GM21576 (cell line): ENCODE results near the gene LSAMP.
"Not testable (repeated sequence)": the region's sequence is repeated elsewhere in the genome, so short reads cannot be mapped to it uniquely, and the experiment has no call there.

Experiments used
- ATAC-seq: cut with Tn5 transposase; IDR thresholded peaks from one replicate; pipeline ENCODE4 v1.9.1; 2021; ENCODE audit warnings: mild to moderate bottlenecking, moderate library complexity; ENCODE audit not compliant: unreplicated experiment

Gene LSAMP

DNA sequence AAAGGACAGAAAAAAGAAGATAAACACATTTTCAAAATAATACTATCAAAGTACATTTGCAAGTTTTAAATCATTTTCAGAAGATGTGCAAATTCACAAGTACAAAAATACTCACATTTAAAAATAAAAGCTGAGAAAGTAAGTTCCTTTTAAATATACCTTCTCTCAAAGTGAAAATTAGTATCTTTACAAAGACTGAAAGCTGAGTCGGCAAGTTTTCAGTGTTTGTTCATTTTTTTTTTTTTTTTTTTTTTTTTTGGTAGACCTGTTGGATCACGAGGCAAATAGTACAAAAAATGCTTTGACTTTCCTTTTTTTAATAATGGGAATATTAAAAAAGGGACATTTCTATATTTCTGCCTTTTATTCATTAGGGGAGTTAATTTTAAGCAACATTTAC lies 317.8 kb downstream of the LSAMP start:
- no peak for ATAC-seq

DNA sequence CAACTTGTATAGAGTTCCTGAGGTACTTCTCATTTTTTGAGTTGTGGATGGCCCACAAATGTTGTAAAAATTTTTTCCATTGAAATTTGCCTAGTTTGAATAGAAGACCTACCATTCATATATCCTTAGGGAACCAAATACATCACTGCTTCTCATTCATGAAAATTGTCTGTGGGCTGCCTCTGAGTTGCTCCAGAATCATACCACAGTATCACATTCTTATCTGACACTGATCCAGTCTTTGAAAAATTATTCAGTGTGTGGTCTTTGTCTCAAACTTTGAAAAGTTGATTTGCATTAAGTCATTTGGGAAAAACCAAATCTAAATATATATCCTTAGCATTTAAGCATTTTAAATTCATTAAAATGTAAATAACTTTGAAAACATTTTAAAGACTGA lies 321.1 kb downstream of the LSAMP start:
- ATAC-seq, result no peak

DNA sequence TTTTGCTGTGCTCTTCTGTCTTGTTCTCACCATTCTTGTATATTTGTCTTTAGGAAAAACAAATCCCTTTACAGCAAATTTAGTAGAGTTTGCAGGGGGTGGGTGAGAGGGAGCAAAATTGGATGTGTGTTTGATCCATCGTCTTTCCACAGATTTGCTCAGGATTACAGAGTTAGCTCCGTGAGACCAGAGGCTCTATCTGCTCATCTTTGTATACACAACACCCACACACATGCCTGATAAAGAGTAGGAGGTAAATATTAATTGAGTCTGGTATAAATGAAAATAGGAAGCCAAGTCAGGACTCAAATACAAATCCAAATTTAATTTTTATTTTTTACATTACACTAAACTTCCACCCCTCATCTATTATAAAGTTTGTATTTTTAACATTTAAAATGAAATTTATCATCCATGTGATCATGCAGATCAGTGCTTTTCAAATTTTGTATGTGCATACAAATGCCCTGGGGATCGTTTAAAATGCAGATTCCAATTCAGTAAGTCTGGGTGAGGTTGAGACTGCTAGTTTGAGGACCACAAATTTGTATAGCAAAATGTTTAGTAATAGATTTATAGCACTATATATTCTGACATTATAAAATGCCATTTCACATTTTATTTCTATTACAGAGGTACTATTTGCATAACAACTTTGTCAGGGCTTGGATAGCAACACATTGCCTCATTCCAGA lies 326.7 kb downstream of the LSAMP start:
- no peak for ATAC-seq

DNA sequence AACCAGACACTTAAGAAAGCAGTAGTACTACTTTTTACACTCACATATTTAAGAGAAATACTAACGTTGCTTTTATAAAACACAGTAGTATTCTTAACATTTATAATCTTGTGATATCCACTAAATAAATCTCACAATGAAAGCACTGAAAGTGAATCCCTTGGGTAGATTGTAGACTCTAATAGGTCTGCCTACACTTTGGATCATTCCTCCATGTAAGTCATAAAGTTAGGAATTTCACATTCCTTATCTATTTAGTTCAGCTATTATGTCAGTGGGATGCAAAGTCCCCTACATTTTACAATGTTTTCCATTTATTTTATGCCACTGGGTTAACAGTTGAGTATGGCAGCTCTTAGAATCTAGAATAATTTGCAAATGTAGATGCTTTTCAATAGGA lies 330.7 kb downstream of the LSAMP start:
- ATAC-seq, result no peak

DNA sequence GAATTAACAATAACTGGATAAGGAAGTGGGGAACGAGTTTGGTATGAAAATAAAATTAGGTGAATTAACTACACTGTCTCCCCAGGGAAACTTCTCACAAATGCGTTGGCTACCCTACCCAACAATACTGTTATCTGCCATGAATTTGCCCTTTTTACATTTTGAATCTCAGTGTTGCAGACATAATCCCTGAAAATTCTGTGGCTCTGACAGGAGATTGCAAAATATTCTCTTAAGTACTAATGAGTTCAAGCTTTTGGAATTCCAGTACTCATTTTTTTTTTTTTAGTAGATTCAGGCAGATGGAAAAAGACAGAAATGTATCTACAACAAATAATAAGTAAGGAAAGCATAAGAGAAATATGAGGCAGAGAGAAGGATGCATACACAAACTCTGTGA lies 332.6 kb downstream of the LSAMP start:
- no peak for ATAC-seq

DNA sequence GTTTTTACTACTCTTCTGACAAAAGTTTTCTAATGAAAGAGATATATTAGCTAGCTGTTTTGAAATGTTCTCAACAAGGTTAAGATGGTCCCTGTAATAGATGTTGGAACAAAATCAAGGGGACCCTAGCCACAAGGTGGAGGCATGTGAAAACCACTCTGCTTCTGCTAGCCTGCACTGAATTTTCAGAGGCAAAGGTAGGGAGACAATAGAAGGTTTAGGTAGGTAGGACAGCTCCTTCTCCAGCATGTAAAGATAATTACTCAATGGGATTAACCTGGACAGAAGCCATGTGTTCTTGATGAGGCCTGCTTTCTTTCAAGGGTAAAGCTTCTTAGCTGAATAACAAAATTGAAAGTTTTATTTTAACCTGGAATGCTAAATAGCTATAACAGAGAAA lies 333.5 kb downstream of the LSAMP start:
- ATAC-seq, result no peak

DNA sequence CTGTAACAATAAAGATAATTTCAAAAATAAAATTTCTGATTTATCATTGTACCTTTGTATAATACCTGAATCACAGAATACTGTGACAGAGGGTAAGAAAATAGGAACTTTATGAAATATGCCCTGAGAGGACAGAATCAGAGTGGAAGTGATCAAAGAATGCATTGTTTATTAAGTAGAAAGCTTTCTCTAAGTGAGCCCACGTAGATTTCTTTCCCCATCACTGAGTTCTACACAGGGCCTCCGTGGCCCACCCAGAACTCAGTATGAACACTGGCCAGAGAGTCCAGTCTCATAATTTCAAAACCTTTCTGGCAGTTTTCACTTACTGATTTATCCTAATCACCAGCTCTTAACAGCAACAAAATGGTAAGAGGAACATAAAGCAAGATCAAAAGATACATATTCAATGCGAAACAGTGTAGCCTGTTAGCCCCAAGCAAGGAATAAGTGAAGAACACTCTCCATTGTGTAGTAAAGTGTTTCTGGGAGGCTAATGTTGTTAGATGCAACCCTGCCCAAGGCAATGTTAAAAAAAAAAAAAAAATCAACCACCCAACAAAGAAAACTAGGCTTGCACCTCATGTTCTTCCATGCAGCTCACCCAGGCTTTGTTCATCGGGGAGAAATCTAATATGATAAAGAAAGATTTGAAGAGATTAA lies 341.3 kb downstream of the LSAMP start:
- ATAC-seq, result no peak

DNA sequence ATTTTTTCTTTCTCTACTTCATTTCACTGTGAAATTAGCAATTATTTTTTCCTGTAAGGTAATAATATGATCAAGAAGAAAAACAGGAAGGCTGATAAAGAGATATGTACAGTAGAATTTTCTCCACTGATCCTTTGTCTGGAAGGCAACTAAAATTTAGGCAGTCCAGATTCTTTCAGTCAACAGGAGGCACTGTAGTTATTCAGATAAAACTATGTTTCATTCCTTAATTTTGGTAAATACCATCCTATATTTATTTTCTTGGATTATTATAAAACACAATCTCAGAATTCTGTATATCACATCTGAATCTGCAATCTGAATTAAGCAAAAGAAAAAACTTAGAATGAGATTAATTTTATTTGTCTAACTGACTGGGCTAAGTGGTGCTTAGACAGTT lies 343.2 kb downstream of the LSAMP start:
- no peak for ATAC-seq

DNA sequence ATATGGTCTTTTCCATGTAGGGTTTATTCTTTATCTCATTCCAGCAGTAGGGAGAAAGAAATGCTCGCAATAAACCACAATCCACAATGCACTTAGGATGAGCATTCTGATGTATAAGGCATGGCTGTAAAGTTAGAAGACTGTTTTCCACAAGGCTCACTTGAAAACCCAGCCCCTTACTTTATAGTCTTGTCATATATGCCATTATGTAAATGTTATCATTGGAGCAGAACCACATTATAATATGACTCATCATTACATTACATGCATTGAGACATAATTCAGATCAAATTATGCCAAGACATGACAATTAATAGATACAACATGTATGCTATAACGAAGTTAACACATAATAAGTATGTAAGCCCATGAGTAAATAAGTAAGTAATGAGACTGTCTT lies 348.1 kb downstream of the LSAMP start:
- no peak for ATAC-seq

DNA sequence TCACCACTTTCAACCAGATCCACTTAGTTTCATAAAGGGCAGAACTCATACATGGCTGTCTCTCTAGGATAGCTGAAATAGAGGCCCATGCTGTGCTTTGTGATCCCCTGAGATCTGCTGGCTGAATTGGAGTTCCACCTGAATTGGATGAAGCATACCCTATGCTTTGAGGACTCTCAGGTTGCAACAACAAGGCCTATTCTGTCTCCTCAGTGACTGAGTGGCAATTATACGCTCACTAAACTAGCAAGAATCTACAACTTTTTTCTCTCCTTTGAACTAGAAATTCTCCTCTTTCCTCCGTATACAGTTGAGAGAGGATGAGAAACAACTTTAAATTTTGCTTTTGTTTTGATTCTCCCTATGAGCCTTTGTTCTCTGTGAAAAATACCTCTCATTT lies 348.7 kb downstream of the LSAMP start:
- no peak for ATAC-seq

DNA sequence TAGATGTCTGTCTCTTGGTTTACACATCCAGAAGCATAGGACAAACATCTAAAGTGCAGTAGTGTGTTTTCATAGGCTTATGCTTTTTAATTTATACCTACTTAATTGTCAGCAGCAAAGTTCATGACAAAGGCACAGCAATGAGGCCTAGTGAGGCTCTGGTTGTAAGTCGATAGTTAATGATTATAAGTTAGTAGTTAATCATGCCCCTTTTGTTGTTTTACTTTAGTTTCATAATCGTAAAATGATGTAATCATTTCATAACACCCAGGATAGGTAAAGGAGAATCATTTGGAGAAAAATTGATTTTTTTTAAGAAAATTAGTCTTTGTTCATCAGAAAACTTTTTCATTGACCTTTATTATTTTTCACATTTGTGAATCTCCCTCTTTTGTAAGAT lies 351.9 kb downstream of the LSAMP start:
- no peak for ATAC-seq

DNA sequence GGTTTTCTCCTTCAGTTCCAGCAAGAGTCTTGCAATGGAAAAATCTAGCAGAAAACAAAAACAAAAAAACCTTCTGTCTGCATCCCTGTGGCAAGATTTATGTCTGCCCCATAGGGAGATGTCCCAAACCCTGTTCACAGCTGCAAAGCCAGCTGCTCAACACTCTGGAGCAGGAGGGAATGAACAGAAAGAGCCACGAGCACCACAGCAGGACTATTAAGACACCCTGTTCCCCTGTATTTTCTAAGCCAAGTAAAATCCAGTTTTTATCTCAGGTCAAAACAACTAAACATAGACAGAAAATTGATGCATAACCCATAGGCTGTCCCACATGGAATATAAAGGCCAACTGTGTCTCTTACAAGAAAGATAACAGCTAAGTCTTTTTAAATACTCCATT lies 357.9 kb downstream of the LSAMP start:
- no peak for ATAC-seq

DNA sequence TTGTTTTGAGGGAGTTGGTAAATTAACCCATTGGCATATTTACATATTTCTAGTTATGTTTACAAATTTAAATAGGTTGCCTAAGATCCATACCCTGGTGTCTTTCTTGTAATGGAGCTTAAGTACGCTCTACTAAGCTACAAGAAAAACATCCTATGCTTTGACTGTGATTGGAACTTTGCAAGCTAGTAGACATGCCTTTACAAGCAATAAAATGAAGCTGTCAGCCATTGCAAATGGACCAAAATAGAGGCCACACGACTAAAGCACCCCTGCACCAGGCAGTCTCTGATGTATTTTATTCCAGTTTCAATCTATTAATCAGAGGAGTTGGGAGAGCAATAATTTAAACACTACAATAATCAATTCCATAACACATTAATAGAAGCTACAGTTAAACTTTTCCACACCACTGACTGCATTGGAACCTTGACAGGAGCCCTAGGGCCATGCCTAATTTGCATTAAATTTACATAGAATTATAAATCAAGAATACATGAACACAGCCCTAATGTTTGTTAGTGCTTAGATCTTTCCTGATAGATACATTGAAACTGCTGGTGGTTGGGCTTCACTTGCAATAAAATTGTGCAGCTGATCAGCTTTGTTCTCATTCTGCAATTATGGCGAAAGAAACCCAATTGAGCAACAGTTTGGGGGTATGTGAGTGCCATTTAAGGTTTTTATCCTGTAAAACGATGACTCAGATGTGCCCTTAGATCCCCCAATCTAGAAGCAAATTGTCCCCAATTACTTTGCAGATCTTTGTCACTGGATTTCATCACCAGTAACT lies 360.1 kb downstream of the LSAMP start:
- no peak for ATAC-seq

DNA sequence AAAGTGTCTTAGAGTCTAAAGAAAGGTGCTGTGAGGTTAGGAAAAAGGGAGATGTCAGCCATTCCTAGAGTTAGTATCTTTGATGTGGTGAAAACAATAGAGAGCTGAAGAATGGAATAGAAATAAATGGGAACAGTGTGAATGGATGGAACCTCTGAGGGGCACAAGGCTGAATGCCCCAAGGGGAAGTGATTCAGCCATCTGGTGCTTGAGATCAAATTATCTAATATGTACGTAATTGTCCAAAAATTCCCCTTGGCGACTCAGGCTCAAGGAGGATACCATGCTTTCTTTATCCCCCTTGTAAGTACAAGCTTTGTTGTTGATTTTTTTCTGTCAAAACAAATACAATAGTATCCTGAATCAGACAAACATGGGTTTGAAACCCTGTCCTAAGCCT lies 361.6 kb downstream of the LSAMP start:
- no peak for ATAC-seq

DNA sequence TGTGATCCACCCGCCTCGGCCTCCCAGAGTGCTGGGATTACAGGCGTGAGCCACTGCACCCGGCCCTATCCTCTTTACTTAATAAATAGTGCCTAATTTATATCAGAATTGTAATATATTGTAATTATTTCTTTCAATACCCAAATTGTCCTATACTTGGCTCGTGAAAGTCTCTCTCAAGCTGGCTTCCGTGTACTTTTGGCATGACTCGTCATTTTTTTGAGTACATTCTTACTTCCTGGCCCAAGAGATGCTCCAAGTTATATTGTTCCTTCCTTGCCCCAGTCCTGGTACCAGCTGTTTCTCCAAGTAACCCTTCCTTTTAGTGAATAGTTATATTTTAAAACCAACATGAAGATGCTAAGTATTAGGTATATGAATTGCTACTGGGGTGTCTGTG lies 366.7 kb downstream of the LSAMP start:
- ATAC-seq, result no peak

DNA sequence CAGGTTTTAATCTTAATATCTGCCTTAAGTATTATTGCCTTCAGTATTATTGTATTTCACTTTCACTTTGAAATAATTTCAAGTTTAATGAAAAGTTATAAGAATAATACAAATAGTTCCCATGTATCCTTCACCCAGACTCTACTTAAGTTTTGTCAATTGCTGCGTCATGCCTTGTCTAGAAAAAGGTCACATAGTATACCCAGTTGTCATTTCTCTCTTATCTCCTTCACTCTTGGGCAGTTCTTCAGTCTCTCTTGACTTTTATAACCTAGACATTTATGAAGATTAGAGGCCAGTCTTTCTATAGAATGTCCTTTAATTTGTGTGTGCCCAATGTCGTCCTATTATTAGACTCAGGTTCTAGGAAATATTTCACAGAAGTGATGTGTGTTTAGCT lies 367.7 kb downstream of the LSAMP start:
- no peak for ATAC-seq

DNA sequence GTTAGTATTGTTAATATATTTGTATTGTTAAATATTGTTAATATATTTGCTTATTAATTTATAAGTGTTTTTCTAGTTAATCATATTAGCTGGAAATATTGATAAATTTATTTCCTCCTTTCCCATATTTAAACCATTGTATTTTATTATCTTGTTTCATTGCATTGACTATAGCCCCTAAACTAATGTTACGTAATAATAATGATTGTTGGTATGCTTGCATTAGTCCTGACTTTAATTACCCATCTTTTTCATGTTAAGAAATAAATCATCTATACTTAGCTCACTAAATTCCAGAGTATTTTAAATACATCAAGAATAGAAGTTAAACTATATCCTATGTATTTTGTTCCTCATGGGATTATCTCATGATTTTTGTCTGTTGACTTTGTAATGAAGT lies 368.2 kb downstream of the LSAMP start:
- no peak for ATAC-seq

DNA sequence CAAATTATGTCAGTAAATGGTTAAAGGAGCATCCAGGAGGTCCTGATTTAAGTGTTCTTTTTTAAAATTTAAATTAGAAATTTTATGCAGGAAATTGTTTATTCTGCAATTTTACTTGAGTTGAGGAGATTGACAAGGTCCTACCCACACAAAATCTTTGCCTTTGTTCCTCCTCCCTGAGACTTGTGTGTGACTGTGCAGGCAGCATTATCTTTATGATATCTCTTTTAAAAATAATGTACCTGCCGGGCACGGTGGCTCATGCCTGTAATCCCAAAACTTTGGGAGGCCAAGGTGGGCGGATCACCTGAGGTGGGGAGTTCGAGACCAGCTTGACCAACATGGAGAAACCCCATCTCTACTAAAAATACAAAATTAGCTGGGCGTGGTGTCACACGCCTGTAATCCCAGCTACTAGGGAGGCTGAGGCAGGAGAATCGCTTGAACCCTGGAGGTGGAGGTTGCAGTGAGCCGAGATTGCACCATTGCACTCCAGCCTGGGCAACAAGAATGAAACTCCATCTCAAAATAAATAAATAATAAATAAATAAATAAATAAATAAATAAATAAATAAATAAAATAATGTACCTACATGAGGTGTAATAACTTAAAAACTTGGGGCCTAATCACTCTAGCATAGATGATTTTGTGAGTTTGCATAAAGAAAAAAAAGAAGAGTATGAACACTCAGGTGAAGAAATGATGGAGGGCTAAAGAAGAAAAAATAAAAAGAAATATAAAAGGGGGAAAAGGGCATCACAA lies 374.6 kb downstream of the LSAMP start:
- ATAC-seq, result not testable (repeated sequence)

DNA sequence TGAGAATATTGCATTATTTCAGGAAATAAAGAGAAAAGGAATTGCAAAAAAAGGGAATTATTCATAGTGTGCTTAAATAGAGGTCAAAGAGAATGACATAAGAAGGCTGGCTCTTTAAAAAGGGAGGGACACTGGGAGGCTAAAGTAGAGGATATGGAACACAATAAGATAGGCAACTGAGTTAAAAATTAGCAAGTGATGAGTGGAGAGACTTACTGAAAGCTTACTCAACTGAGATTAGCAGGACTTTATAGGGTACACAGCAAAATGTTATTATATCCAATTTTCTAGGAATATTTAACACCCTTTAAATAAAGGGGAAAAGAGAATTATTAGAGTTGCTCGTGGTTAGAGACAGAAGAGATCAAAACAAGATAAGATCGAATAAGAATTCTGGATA lies 375.2 kb downstream of the LSAMP start:
- ATAC-seq, result no peak

DNA sequence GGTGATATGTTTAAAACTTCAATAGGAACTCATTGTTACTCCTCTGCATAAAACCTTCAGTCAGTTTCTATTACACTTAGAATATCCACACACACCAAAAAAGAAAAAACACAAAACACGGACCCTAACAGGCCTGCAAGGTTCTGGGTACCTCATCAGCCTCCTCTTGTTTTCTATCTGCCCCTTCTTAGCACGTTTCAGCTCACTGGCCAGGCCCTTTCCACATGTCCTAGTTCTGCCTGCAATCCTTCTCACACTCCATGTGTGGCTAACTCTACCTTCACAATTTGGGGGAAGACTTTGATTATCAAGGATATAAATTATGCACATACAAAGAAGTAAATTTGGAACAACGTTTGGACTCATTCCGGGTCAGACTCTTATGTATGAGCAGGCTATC lies 376.3 kb downstream of the LSAMP start:
- no peak for ATAC-seq

DNA sequence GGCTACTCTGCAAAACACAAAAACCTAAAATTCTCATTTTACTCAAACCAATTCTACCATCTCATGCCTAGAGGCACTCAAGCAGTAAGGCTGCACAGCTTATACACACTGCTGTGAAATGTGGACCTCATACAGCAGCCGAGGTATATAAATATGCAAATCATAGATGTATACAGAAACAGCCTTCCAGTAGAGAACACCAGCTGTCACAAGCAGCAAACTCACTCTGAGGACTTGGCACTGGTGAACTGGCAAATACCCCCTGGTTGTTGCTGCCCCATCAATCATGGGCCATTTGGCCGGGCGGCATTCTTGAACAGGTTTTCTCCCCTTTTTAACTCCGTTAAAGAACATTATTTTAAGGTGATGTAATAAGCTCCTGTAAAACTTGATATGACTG lies 378.0 kb downstream of the LSAMP start:
- ATAC-seq, result peak; percentile 95
